ENCODE data around the gene ACBD7.

DNA sequence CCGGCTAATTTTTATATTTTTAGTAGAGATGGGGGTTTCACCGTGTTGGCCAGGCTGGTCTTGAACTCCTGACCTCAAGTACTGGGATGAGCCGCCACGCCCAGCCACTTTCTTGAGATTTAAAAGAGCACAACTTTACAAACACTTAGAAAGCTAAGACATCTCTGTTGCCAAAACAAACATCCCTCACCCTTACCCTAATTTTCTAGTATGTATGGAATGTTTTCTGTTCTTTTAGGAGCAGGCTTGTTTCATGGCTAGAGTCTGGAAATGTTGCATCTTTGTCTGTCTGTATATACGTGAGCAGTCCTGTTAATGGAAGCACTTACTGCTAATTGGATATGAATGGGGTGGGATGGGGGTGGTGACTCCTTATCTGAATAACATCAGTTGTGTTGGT is 42.0 kb downstream of the ACBD7 start:
- TF ChIP-seq, protein P1, sequence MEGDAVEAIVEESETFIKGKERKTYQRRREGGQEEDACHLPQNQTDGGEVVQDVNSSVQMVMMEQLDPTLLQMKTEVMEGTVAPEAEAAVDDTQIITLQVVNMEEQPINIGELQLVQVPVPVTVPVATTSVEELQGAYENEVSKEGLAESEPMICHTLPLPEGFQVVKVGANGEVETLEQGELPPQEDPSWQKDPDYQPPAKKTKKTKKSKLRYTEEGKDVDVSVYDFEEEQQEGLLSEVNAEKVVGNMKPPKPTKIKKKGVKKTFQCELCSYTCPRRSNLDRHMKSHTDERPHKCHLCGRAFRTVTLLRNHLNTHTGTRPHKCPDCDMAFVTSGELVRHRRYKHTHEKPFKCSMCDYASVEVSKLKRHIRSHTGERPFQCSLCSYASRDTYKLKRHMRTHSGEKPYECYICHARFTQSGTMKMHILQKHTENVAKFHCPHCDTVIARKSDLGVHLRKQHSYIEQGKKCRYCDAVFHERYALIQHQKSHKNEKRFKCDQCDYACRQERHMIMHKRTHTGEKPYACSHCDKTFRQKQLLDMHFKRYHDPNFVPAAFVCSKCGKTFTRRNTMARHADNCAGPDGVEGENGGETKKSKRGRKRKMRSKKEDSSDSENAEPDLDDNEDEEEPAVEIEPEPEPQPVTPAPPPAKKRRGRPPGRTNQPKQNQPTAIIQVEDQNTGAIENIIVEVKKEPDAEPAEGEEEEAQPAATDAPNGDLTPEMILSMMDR (IDR thresholded peaks at IDR 0.05): no peak
- no peak for TF ChIP-seq POLR2A (IDR thresholded peaks at IDR 0.05)
- no peak for TF ChIP-seq POLR2AphosphoS5 (IDR thresholded peaks at IDR 0.05)

Measured in suprapubic skin (tissue), 4 donors.